GM11168 (cell line): Measurements from ENCODE around the gene NUBP1.
"Not testable (repeated sequence)": the region's sequence is repeated elsewhere in the genome, so short reads cannot be mapped to it uniquely, and the experiment has no call there.

Source experiments
- in situ Hi-C: fragments of 300-500 bp; cut with MboI; formaldehyde crosslinking; loops from one replicate; pipeline ENCODE4 v1.12.0; 2022; ENCODE audit warnings: low sequenced_read_pairs; ENCODE audit not compliant: unreplicated experiment

The NUBP1 gene

DNA sequence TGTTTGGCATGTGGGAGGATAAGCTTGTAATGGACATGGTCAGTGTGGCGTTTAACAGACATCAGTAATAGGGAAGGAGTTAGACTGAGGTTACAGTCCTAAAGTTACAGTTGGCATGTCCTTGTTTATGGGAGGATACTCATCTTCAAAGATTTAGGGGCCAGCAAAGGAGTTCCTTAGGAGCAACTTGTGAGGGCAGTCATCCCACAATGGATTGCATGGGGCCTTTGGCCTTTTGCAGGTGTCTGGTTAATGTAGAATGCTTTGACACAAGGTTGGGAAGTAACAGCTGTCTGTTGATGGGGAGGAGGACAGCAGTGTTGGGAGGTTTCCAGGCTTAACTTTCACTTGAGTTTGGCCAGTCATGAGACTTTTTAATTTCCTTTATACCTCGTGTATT is 2.2 kb downstream of the NUBP1 start:
- in situ Hi-C loops: loop anchor here (10.0 kb wide), 1 partner anchor 169 kb away; no protein-coding TSS in a partner anchor

DNA sequence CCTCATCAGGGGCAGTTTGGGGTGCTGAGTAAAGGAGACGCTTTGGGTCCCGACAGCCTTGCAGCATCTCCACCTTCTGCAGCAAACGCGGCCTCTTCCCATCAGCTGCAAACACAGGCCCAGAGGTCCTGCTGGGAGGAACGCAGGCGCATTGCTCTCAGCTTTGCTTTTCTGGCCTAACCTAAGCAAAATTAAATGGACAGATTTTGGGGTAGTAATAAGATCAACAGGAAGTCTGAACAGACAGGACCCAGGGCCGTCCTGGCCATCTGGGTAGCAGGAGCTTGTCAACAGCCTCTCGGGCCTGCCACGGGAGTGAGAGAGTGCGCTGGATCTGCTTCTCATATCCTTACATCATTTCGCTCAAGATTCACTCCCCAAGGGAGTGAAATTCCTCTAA is 7.2 kb downstream of the NUBP1 start:
- in situ Hi-C loops: no loop called here

GRCh38 chr16:10751291-10751697 is 7.7 kb downstream of the NUBP1 start:
- in situ Hi-C loops: no loop called here

DNA sequence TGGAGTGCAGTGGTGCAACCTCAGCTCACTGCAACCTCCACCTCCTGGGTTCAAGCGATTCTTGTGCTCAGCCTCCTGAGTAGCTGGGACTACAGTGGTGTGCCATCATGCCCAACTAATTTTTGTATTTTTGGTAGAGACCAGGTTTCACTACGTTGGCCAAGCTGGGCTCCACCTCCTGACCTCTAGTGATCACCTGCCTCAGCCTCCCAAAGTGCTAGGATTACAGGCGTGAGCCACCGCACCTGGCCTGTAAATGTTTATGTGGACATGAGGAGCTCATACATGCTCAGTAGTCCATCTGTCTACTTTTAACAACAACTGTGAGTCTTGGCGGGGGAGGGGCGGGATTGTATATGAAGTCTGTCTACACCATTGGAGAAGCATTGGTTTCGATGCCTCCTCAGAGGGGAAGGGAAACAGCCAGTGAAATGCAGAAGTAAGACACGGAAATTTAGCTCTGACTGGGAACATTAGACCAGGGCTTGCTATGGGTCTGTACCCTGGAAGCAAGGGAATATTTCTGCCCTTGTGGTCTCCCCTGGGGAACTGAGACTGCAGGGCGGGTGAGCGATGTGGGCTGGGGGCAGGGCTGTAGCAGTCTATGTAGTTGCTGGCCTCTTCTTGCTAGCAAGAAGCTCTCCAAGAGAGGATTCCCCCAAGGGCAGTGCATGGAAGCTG is 9.3 kb downstream of the NUBP1 start:
- in situ Hi-C loops: no loop called here

GRCh38 chr16:10753670-10754069 is 10.0 kb downstream of the NUBP1 start:
- in situ Hi-C loops: no loop called here

DNA sequence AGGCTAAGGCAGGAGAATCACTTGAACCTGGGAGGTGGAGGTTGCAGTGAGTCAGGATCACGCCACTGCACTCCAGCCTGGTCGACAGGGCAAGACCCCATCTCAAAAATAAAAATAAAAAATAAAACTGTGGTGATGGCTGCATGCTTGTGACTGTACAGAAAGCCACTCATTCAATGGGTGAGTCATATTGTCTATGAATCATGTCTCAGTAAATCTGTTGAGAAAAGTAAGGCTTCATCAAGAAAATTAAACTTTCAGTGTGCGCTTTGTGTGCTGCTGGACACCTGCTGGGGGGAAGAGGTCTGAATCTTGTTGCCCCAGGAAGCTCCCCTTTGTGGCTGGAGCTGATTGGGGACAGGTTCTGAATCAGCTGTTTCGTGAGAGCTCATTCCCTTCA is 11.3 kb downstream of the NUBP1 start:
- in situ Hi-C loops: no loop called here

GRCh38 chr16:10756574-10756973 is 12.9 kb downstream of the NUBP1 start:
- in situ Hi-C loops: no loop called here

DNA sequence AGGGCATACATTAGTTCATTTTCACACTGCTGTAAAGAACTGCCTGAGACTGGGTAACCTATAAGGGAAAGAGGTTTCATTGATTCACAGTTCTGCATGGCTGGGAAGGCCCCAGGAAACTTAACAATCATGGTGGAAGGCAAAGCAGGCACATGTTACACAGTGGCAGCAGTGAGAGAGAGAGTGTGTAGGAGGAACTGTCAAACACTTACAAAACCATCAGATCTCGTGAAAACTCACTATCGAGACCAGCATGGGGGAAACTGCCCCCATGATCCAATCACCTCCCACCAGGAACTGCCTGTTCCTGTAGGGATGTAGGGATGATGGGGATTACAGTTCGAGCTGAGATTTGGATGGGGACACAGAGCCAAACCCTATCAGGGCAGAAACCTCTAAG is 17.2 kb downstream of the NUBP1 start:
- in situ Hi-C loops: no loop called here

- in situ Hi-C loops: no loop called here
Observed at GRCh38 chr16:10761373-10761772, 17.7 kb downstream of the NUBP1 start.

- in situ Hi-C loops: no loop called here
Observed at GRCh38 chr16:10762336-10763016, 18.8 kb downstream of the NUBP1 start.

DNA sequence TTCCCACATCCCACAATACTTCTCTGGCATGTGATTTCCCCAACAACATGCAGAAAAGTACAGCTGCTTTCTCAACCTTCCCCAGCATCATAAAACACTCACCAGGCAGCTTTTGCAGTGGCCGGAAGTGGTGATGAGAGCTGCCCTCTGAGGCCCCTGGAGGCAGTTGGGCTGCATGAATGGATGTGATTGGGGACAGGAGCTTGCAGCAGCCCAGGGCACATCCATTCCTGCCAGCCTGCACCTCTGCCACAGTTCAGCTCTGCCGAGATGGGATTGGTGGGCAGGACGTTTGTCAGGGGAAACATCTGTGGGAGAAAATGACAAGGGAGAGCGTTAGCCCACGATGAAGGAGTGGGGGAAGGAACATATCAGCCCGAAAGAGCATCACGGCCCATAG is 19.8 kb downstream of the NUBP1 start:
- in situ Hi-C loops: no loop called here

DNA sequence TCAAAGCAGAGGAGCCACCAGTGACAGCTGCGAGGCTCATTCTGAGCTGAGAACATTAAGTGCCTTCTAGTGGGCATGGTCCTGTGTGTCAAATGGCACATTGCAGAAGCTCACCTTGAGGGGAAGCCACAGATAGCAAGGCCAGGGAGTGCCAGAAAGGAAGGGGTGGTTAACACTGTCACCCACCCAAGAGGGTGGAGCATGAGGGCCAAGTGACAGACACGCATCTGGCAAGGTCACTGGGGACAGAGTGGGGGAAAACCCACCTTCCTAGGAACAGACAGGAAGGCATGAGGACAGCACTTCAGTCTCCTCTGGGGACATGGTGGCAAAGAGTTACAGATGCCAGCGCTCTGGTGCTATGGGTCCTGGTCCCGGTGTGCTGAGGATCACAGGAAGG is 22.1 kb downstream of the NUBP1 start:
- in situ Hi-C loops: no loop called here

DNA sequence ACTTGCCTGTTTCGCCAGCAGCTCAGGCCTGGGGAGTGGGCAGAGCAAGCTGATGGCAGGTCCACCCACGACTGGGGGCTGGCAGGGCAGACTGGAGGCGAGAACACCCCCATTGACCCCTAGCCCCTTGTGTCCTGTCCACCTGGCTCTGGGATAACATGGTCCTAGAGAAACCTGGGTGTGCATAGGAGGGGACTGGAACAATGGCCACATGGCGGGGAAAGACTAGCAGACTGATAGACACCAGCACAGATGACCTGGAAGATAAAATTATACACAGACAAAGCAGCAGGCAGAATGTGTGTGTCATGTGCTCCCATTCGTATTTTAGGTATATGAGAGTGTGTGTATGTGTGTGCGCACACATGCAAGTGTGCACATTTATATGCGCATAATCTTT is 23.5 kb downstream of the NUBP1 start:
- in situ Hi-C loops: no loop called here

DNA sequence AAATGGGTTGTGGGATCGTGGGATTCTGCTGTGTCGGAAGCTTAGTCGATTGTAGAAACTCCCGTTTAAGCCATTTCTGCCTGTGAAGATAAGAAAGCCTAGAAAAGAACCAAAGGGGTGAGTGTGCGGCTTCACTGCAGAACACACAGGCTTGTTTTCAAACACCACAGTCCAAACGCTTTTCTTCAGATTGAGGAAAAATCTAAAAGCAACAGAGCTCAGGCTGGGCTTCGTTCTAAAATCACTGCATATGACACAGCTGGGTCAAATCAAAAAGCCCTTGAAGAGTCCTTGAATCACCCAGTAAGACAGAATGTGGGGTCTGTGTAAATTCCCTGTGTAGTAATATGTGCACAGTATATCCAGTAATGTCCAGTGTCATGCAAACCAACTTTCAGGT is 25.7 kb downstream of the NUBP1 start:
- in situ Hi-C loops: no loop called here

DNA sequence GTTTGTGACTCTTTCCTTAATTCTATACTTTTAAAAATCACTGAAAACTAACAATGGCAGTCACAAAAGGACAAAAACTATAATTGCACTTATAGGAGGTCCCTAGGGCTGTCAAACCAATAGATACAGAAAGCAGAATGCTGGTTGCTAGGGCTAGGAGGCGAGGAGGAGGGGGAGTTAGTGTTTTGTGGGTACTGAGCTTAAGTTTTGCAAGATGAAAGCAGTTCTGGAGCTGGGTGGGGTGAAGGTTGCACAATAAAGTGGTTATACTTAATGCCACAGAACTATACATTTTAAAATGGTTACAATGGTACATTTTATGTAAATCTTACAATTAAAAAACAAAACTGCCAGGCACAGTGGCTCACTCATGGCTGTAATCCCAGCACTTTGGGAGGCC is 27.3 kb downstream of the NUBP1 start:
- in situ Hi-C loops: no loop called here

GRCh38 chr16:10776280-10776679 is 32.6 kb downstream of the NUBP1 start:
- in situ Hi-C loops: no loop called here

DNA sequence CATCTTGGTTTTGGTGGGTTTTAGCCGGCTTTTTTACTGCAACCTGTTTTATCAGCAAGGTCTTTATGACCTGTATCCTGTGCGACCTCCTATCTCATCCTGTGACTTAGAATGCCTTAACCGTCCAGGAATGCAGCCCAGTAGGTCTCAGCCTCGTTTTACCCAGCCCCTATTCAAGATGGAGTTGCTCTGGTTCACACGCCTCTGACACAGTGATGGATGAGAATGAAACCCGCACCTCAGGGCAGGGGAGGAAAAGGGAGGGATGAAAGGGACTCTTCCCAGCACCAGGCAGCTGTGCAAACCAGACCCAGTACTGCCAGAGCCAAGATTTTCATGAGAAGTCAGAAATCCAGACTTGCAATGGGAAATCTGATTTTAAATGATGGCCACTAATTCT is 33.3 kb downstream of the NUBP1 start:
- in situ Hi-C loops: not testable (repeated sequence)

- in situ Hi-C loops: no loop called here
Observed at GRCh38 chr16:10777356-10777755, 33.7 kb downstream of the NUBP1 start.

DNA sequence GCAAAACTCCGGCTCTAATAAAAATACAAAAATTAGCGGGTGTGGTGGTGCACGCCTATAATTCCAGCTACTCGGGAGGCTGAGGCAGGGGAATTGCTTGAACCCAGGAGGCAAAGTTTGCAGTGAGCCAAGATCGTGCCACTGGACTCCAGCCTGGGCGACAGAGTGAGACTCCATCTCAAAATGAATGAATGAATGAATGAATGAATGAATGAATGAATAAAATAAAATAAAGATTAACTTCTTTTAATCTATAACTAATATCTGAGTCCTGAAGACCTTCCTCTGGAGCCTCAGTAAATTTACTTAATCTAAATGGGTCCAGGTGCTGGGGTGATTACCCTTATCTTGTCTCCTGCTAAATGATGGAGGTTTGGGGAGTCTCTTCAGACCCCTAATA is 36.3 kb downstream of the NUBP1 start:
- in situ Hi-C loops: not testable (repeated sequence)

DNA sequence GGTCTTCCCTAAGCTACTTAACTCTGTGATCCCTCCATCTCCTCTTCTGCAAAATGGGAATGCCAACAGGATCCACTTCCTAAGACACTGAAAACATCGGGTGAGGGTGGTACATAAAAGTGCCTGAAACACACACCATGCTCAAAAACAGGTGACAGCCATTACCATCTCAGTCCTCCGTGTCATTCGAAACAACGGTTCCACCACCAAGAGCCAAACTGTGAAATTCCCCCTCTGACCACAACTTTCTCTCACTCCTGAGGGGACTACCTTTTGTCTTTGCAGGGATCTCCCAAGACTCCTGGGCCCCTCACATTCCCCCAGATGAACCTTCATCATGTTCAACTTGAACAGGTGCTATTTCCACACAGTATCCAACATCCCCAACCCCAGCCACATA is 37.0 kb downstream of the NUBP1 start:
- in situ Hi-C loops: no loop called here

GRCh38 chr16:10782628-10783027 is 39.0 kb downstream of the NUBP1 start:
- in situ Hi-C loops: no loop called here

GRCh38 chr16:10787304-10787703 is 43.7 kb downstream of the NUBP1 start:
- in situ Hi-C loops: no loop called here
